ENCODE measurements around the gene DYNLRB1.

- TF ChIP-seq CTCF (IDR thresholded peaks at IDR 0.05) = no peak
- no peak for TF ChIP-seq POLR2A (IDR thresholded peaks at IDR 0.05)
These were observed 5.6 kb upstream of the DYNLRB1 start for GRCh38 chr20:34510575-34510974.
